Measurements from ENCODE around the gene CARMIL3.

The CARMIL3 gene

GRCh38 chr14:24116128-24116814 lies 64.5 kb downstream of the CARMIL3 start:
- no peak for FAIRE-seq

DNA sequence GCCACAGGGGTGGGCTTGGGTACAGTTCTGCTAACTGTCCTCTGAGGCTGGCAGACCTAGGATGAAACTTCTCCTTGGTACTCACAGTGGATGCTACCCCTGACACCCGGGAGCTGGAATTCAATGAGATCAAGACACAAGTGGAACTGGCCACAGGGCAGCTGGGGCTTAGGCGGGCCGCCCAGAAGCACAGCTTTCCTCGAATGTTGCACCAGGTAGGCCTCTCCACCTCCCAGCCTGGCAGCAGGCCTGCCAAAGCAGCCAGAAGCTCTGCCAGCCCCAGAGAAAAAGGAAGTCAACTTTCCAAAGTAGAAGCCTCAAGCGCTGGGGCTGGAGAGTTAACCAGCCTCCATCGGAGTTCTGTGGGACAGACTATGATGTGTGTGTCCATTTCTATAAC lies 65.4 kb downstream of the CARMIL3 start:
- no peak for FAIRE-seq

Measured in endometrium (tissue), 2 donors.